HCEC 1CT (cell line): Measurements from ENCODE around the gene TNK2.

Source experiments
- DNase-seq: peaks from one replicate; pipeline ENCODE4 v3.0.0-alpha.2; 2017

The TNK2 gene

DNA sequence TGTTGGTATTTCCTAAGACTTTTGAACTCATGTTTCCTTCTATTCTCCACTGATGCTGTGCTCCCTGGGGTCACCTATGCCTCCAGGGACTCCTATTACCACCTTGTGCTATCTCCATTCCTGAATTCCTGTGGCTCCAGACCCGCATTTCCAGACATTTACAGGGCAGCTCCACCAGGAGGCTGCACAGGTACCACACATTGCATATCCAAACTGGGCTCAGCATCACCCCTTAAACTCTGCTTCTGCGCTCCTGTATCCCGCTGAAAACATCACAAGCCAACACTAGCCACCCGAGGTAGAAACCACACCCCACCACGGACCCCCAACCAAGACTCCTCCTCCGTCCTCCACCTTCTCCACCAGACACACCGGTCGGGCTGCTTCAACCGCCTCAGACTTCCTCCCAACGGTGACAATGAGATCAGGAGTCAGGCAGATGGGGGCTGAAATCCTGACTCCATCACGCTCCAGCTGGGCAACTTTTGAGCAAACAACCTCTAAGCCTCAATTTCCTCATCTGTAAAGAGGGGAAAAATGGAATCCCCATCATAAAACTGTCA lies 10.4 kb downstream of the TNK2 start:
- DNase-seq, result no peak

DNA sequence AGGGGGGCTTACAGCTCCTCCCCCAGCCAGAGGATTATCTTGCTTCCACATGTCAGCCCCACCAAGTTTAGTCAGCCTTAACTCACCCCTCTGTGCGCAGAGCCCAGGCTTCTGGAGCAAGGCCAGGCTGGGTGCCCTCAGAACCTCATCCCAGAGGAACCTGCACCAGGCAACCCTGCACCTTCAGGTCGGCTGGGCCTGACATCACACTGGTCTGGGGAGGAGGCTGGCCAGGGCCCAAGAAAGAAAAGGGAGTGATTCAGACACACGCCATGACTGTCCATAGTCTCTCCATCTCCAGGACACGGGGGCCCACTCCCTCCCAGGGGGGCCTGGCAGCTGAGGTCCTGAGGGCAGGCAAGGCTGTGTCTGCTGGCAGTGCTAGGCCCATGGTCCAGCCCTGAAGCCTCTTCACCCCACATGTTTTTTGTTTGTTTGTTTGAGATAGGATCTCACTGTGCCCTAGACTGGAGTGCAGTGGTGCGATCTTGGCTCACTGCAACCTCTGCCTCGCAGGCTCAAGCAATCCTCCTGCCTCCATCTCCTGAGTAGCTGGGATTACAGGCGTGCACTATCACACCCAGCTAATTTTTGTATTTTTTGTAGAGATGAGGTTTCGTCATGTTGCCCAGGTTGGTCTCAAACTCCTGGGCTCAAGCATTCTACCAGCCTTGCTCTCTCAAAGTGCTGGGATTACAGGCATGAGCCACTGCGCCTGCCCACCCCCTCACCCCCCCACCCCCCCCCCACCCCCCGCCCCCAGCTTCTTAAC lies 11.1 kb downstream of the TNK2 start:
- peak; percentile 64 for DNase-seq

DNA sequence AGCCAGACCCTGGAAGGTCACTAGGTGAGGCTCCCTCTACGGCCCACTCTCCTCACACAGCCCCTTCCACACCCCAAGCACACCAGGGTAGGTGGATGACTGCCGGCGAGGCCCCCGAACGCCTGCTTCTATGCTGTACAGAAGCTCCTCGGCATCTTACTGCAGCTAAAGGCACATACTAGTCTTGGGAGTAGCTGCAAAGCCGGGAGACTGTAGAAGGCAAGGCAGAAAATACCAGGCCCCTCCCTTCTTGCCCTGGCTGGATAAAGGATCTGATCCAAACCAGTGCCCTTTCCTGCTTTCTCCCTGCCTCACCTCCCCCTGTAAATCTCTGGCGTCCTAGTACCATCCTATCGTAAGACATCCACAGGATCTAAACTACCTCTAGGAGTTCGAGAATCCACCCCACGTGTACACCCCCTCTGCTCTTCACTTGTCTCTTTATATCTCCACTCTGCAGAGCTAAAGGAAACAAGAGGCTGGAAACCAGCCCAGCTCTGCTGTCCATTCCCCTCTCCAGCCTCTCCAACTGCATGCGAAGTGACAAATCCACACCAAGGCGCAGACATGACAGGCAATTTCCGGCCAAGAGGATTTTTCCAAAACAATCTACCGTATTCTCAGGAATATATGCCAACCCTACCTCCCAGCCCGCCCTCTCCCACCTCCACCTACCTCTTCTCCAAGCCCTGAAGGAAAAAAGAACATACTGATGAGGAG lies 11.8 kb downstream of the TNK2 start:
- DNase-seq, result peak; percentile 67

DNA sequence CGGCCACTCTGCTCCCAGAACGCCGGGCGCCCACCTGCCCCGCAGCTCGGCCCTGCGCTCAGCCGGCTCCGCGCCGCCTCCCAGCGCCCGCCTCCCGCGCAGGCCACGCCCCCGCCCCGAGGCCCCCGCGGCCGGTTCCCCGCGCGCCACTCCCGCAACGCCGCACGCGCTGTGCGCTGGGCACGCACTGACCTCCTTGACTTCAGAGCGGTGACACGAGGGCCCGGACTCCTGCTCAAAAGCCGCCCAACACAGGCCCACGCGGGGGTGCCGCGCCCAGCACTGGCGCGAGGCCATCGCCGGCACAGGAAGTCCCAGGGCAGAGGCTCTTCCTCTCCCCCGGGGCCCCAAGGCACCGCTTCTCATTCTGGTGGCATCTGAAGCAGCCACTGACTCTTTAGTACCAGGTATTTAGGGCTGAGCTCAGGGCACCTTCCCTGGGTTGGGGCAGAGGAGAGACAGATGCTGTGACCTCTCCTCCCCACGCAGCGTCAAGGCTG lies 12.4 kb downstream of the TNK2 start:
- DNase-seq, result peak; percentile 26

DNA sequence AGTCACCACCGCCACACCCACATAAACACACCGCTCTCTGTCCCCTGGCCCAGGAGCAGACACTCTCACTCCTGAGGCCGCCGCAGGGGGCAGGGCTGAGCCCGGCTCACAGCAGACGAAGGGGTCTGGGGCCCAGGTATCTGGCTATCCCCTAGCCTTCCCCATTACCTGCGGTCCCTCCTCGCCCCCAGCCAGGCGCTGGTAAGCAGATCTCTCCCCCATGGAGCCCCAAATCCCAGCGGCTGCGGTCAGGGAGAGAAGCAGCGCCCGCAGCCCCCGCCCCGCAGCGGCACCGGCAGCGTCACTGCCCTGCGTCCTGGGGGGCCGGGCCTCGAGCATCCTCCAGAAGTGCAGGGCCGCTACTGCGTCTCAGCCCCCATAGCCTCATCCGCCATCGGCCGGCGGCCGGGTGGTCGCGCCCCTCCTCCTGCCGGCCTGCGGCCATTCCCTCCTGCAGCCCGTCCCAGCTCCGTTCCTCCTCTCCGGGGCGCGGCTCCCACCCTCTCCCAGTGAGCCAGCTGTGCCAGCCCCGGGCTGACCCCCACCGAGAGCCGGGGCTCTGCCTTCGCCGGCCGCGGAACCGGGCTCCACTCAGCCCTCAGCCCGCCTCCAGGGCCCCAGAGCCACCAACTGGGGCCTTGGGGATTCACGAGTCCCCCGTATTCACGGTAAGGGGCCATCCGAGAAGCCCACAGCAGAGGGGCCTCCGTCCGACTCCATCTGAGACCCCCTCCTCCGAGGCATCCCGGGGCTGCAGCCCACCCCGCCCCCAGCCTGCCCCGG lies 13.1 kb downstream of the TNK2 start:
- DNase-seq, result peak; percentile 41

DNA sequence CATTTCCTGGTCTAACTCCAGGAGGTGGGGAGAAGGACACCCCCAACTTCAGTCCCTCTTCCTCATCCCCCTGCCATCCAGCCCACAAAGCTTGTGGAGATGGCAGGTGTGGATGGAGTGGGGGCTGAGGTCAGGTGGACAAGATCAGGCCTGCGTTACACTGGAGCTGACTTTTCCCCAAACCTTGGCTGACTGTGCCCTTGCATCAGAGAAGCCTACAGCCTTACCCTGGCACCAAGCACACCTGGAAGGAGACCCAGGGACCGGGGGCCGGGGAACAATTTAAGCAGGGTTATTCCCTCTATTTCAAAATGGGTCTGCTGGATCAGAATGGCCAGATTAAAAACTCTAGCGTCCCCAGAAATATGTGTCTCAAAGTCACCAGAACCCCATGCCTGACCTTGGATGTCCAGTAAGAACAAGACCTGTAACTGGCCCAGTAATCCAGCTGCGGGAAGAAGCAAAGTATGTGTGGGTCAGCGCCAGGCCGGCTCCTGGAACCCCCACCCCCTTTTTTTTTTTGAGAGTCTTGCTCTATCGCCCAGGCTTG lies 14.4 kb downstream of the TNK2 start:
- DNase-seq, result no peak

DNA sequence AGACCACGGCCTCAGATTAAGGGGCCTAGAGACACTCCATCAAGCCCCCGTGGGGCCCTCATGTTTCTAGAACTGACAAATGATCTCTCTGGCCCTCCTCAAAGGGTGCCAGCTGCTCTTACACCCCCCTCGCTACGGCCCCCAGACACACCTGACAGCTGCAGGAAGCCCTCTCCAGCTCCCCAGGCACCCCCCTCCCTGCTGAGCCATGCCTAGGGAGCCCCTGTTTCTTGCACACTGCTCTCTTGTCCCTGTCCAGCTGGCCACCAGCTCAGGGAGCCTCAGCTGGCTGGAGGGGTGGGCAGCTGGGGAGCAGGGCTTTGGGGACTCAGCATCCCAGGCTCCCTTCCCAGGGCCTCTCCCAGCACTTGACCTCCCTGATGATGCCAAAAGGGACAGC lies 14.8 kb downstream of the TNK2 start:
- DNase-seq, result no peak

DNA sequence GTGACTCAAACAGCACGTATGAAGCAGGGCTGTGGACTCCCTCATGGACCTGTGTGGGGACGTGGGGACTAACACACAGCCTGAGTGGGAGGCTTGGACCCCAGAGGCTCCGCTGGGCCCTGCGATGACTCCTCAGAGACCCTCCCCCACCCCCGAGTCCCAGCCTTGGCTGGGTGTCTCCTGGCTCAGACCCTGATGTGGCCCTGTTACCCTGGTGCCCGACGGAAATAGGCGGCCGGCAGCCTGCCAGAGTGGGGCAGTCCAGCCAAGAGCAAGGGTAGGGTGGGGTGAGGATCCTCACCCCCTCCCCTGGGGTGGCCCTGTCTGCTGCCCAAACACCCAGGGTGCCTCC lies 15.3 kb downstream of the TNK2 start:
- no peak for DNase-seq

DNA sequence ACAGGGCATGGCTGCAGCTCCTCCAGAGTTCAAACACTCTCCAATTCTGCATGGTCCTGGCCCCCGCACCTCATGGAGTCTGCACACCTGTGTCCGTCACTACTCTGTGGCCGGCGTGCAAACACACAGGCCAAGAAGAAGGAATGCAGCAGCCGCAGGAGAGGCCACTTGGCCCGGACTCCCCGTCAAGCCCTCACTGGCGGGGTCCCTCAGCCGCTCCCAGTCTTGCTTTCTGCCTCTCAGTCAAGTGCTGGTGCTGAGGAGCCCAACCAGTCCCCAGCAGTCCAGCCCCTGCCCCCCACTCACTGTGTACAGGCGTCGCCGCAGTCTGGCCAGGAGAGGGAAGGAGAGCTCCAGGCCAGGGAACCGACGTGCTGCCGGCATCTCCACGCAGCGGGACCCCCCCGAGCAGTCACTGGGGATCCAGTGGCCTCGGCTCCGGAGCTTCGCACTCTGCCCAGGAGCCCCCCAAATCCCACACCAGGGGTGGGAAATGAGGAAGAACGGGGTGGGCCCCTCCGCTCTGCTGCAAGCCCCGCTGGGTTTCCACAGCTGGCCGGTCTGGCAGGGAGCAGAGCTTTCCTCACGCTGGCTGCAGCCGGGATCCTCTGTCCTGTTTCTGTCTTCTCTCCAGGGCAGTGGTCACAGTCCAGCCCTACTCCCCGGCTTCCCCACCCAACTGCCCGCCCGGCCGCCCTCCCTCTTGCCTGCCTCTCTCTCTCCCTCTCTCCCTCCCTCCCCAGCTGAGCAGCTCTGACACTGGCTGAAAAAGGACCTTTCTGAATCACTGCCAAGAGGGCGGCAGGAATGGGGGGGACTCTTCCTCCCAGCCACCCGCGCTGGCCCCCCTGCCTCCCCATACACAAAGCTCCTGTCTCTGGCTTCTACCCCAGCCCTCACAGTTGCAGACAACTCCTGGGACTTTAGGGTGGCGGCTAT lies 16.0 kb downstream of the TNK2 start:
- peak; percentile 36 for DNase-seq

DNA sequence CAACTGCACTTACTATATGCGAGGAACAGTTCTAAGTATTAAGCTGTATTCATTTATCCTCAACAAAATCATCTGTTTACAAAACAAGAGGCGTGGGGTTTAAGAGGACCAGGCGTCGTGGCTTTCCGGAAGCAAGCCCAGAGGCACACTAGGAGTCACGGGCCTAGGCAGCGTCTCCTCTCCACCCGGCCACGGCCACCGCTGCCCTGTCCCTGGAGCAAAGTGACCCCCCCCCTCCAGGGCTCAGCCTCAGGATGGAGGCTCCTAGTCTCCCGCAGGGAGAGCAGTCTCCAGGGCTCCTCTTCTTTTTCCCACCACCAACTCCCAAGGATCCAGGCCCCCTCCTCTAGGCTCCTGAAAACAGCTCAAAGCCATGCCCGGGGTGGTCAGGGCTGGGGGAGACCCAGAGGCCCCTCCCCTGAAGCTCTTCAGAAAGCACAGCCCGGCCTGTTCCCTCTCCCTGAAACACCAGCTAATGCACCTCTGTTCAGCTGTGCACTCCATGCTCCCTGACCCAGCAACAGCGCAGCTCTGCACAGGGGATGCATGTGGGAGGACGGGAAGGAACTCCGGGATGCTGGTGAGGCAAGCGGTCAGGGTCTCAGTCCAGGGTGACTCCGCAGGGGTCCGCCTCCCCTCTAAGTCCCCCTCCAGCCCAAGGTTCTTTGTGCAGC lies 16.8 kb downstream of the TNK2 start:
- DNase-seq, result no peak

DNA sequence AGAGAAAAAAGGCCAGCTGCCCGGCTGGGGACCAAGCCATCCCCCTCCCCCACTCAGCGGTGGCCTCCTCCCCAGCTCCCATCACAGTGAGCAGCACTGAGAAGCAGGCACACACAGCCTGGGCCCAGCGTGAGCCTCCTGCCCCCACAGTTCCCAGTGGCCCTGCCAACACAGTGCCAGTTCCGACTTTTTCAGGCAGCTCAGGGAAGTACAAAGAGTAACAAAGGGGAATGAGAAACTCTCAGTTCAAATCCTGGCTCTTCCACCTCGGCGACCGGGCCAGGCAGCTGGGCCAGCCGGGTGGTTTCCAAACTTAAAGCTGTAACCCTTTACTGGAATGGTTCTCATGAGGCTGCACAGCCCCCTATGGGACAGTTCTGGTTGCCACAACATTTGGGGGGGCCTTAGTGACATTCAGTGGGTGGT lies 18.5 kb downstream of the TNK2 start:
- DNase-seq, result no peak

DNA sequence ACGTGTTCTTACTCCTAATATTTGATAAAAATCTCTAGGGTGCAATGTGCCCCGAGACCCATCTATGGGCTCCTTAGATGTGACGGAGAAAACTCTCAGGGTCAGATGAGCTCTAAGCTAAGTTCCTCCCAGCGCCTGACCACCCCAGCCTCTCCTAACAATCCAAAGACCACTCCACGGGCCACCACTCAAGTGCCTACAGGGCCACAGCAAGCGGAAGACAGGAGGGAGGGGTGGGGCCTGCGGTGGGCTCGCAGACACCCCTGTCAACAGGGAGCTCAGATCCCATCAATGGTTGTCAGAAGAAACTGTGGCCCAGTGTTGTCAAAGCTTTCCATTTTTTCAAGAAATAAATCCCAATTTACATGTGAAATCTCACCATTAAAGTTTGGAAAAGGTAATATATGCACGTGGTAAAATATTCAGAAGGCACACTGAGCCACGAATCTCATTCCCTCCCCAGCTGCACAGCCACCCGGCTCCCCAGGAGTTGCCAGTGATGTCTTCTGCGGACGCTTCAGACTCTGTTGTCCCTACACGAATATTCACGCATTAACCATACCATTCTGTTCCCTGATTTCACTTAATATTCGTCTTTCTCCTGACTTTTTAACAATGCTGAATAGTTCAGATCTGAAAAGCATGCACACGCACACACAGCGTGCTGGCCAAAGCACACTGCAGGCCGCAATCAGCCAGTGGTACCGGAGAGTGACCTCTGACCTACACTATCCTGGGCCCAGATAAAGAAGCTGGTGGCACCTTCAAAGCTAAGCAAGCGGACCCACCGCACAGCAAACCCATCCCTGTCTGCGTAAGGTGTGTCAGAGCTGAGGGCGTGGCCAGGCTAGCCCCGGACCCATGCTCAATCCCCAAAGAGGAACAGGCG lies 19.1 kb downstream of the TNK2 start:
- DNase-seq, result no peak

DNA sequence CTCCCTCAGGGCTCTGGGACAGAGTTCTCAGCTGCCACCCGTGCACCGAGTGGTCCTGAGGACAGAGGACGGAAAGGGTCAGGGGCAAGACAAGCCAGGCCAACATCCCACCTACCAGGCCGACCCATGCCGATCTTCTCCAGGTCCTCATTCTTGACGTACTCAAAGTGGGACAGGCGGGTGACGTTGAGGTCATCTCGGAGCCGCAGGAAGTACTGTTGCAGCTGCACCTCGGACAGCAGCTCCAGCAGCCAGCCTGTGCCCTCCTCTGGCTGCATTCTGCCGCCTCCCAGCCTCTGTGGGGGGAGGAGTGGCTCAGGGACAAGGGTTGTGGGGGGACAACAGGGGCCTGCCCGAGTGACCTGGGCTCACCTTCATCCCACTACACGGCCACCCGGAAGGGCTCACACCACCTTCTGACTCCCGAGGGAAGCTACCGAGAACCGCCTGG lies 20.0 kb downstream of the TNK2 start:
- DNase-seq, result no peak

DNA sequence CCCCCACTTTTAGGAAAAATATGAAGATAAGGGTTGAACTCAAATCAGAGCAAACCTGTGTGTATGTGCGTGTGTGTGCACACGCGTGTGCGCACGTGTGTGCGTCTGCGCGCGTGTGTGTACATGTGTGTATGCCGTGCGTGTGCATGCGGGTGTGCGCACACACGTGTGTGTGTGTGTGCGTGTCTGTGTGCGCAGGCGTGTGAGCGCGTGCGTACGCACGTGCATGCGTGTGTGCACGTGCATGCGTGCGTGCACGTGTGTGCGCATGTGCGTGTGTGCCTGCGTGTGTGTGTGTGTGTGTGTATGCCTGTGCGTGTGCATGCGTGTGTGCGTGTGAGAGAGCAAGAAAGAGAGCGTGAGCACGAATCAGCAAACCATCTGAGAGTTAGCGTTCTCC lies 20.7 kb downstream of the TNK2 start:
- DNase-seq, result no peak

DNA sequence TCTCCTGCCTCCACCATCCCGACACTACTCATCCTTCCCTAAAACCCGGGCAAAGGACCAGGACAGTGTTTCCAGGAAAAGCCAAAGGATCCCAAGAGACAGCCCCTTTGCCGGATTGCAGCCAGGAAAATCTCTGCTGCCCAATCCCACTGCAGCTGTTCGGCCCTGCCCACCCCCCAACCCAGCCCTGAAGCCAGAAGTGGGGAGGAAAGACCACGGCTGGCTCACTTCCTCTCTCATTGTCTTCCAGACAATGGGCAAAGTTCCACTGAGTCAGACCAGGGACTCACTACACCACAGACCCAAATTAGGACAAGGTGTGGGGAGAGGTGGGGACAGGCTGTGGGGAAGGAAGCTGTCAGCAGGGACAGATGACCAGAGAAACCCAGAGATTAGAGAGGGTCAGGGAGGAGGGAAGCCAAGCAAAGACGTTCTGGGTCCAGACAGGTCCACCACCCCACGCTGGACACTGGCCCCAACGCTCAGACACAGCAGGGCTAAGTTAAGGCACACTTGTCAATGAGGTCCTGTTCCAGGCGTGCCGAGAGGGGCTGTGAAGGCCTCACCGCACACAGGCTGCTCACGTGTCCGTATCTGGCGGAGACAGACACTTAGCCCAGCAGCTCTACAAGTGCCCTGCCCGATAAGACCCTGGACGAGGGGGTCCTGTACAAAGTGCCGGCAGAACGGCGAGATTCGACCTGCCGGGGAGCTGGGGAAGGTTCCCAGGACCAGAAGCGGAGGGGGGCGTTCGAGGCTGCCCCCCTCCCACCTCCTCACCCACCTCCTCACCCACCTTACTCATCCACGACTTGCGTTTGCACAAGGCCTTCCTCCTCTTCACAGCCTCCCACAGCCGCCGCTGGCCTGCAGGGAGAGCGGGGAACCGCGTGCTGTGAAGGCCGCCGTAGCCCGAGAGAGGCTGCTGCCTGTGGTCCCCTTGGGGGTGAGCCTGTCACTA lies 21.9 kb downstream of the TNK2 start:
- DNase-seq, result no peak

DNA sequence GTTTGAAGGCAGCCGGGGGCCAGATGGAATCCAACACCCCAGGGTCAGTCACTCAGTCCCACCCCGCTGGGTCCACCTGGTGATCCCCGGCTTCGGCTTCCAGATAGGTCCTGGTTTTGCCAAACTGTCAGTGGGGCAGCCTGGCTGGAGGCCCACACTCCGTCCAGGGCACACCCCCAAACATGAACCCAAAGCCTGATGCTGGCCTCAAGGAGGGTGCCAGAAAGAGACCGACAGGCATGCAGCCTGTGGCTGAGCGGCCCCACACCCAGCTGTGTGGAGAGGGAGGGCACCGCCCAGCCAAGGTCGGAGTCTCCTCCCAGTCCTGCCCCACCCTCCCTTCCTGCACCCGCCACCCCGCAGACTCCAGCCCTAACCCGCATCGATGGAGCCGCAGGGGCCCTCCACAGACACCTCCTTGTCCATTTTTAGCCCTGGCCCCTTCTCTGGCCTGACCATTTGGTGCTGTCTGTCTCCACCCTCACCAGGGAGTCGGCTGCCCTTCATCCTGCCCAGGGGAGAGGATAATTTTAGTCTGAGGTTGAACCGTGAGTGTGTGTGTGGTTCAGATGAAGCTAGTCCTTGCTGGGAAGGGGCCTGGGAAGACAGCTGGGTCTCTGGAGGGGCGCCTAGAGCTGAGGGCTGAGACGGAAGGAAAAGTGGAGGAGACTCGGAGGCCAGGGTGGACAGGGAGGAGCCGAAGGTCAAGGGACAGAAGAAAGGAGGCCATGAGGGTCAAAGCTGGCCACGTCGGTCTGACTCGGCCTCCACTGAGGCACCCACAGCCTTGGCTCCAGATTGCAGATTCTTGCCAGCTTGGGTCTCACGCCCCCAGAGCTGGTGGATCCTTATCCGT lies 23.1 kb downstream of the TNK2 start:
- no peak for DNase-seq

DNA sequence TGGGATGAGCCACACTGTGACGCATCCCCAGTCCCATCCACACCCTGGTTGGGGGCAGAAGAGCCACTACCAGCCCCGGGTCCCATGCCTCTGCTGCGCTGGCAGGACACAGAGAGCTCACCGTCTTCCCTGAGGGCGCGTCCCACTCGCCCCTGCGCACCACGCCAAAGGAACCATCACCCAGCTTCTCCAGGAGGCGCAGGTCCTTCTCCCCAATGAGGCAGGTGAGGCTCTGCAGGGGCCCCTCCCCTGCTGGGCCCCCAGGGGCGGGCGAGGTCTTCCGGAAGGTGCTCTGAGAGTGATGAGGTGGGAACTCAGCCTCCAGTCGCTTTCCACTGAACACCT lies 23.7 kb downstream of the TNK2 start:
- DNase-seq, result no peak

DNA sequence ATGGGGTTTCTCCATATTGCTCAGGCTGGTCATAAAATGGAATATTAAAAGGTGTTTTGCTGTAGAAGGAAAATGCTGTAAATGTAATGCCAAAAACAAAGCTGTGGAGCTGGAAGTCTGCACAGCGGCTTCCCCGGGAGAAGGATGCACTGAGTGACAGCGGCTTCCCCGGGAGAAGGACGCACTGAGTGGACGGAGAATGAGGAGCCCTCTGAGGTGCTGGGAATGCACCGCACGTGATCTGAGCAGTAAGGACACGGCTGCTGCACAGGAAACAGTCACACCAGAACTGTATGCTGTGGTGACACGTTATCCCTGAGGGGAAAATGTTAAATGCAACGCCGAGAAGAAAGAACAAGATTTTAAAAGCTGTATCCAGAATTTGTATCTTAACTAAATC lies 24.6 kb downstream of the TNK2 start:
- no peak for DNase-seq
